Left lobe of liver (tissue), 2 donors: ENCODE measurements around the gene KCNJ14. TPM values are rescaled to one million over a fixed set of nuclear protein-coding genes. Genes with fewer than 3 reads are reported as not detected.
A peak's percentile ranks its signal among the peaks of the same experiment; 100 is the strongest.

ENCODE experiments used
- ATAC-seq: fragments of 200-7000 bp; cut with Tn5 transposase; one replicate; pipeline ENCODE4 v1.9.1; 2020; ENCODE audit warnings: mild to moderate bottlenecking, moderate library complexity
- DNase-seq: peaks from one replicate; pipeline ENCODE4 v3.0.0-alpha.2; 2020; ENCODE audit warnings: low spot score
- total RNA-seq: library from RNA; stranded (reverse); gene quantifications from one replicate; pipeline ENCODE4 v1.2.1, GENCODE V29; 2021
- donor health status: DM: no; HTN: no; CAD: no; lungs with moderate emphysema.
- donor health status: DM: no; HTN: yes; CAD: no.

KCNJ14 gene
- total RNA-seq, 1 donor from 2014 or later, result 0.38 TPM

GRCh38 chr19:48444936-48445200 is 10.5 kb upstream of the KCNJ14 start:
- ATAC-seq (no peak), DNase-seq (no peak)

GRCh38 chr19:48445256-48445605 is 10.1 kb upstream of the KCNJ14 start:
- ATAC-seq, result peak; percentile 71
- DNase-seq, result no peak

GRCh38 chr19:48445606-48446481 is 9.5 kb upstream of the KCNJ14 start, which contains the start of gene GRWD1:
Gene GRWD1 (plus strand): TSS chr19:48445983. CDS start chr19:48446006, 23 bp downstream.
- DNase-seq (peak; percentile 92), ATAC-seq (peak; percentile 93)

- no peak for ATAC-seq
- no peak for DNase-seq
These were observed 8.8 kb upstream of the KCNJ14 start for GRCh38 chr19:48446579-48446978.

GRCh38 chr19:48448563-48448962 is 6.8 kb upstream of the KCNJ14 start:
- ATAC-seq (no peak), DNase-seq (no peak)

GRCh38 chr19:48450441-48450840 is 4.9 kb upstream of the KCNJ14 start:
- ATAC-seq (no peak), DNase-seq (no peak)

GRCh38 chr19:48450863-48451262 is 4.5 kb upstream of the KCNJ14 start:
- DNase-seq, result no peak
- no peak for ATAC-seq

GRCh38 chr19:48451624-48452023 is 3.8 kb upstream of the KCNJ14 start:
- DNase-seq (no peak), ATAC-seq (no peak)

GRCh38 chr19:48452289-48453190 is 2.8 kb upstream of the KCNJ14 start:
- DNase-seq, result no peak
- no peak for ATAC-seq

GRCh38 chr19:48454150-48454730 is 1.1 kb upstream of the KCNJ14 start:
- no peak for ATAC-seq

GRCh38 chr19:48455908-48456562 is 661 bp downstream of the KCNJ14 start:
- no peak for ATAC-seq
- DNase-seq, result no peak

More at GRCh38 chr19:48454150-48454730, 1.1 kb upstream of the KCNJ14 start:
- no peak for DNase-seq

GRCh38 chr19:48456864-48457263 is 1.5 kb downstream of the KCNJ14 start:
- DNase-seq, result no peak
- no peak for ATAC-seq

GRCh38 chr19:48458016-48458415 is 2.6 kb downstream of the KCNJ14 start:
- ATAC-seq, result no peak
- DNase-seq, result no peak

GRCh38 chr19:48461651-48461981 is 6.2 kb downstream of the KCNJ14 start:
- DNase-seq (no peak), ATAC-seq (no peak)

GRCh38 chr19:48461982-48462655 is 6.7 kb downstream of the KCNJ14 start:
- ATAC-seq (no peak), DNase-seq (no peak)

GRCh38 chr19:48465215-48465614 is 9.8 kb downstream of the KCNJ14 start:
- DNase-seq, result no peak
- no peak for ATAC-seq

- DNase-seq (no peak), ATAC-seq (no peak)
These were observed 11.4 kb downstream of the KCNJ14 start for GRCh38 chr19:48466561-48467325.

GRCh38 chr19:48468772-48469288 is 13.5 kb downstream of the KCNJ14 start:
- DNase-seq (peak; percentile 100), ATAC-seq (peak; percentile 91)

GRCh38 chr19:48469289-48469881 is 14.0 kb downstream of the KCNJ14 start, which contains the start of gene CYTH2:
Gene CYTH2 (plus strand): TSS chr19:48469369. CDS start chr19:48469508, 139 bp downstream.
- ATAC-seq (peak; percentile 63), DNase-seq (peak; percentile 81)
